ENCODE measurements around the gene KCNJ2. TPM values are rescaled to one million over a fixed set of nuclear protein-coding genes. Genes with fewer than 3 reads are reported as not detected.

The KCNJ2 gene
- total RNA-seq, 1 experiment from 2014 or later = 0.36 TPM

GRCh38 chr17:70195091-70195490, 25.8 kb downstream of the KCNJ2 start:
- Histone ChIP-seq H3K4me2 (ENCODE audit: low read length) (no peak overlapping the region), H3K27me3 (ENCODE audit: low read length) (no peaks in the 10 kb centered on the region), H3K27ac (ENCODE audit: low read length) (no peak overlapping the region), H3K36me3 (ENCODE audit: low read depth, low read length) (no peaks in the 10 kb centered on the region), H3F3A (ENCODE audit: low read length, unreplicated experiment) (no peaks in the 10 kb centered on the region), H3K9me2 (replicated peaks; ENCODE audit: low read length) (no peaks in the 10 kb centered on the region), H3K9ac (ENCODE audit: low read length) (no peak overlapping the region), H3K4me3 (ENCODE audit: low read length) (no peak overlapping the region), H3K9me3 (ENCODE audit: low read length) (no peaks in the 10 kb centered on the region), H4K20me1 (ENCODE audit: low read length) (no peaks in the 10 kb centered on the region), H3K79me2 (ENCODE audit: low read length) (no peaks in the 10 kb centered on the region), H3K4me1 (ENCODE audit: insufficient read depth, low read length) (no peaks in the 10 kb centered on the region), H2AFZ (ENCODE audit: low read length) (no peak overlapping the region)
- no TSS peak for BruUV-seq (replicated peaks)
- TF ChIP-seq CTCF (conservative IDR thresholded peaks at IDR 0.05; ENCODE audit: low read depth, low read length) (no peak), EZH2 (IDR thresholded peaks at IDR 0.05; ENCODE audit: low read length, unreplicated experiment) (no peak), EZH2phosphoT487 (IDR thresholded peaks at IDR 0.05; ENCODE audit: borderline replicate concordance, low read length) (no peak)
- ChIA-PET CTCF (no interaction called here), POLR2A (ENCODE audit: unreplicated experiment) (interaction anchor here (0.6 kb wide), 1 partner anchor 9 kb away, joined by 3 read pairs; no protein-coding TSS in a partner anchor)
- ATAC-seq (no peak), DNase-seq (no peak)
- intact Hi-C loops (cut with micrococcal nuclease) = no loop called here

GRCh38 chr17:70201872-70202419, 32.6 kb downstream of the KCNJ2 start:
- intact Hi-C loops (cut with micrococcal nuclease) = no loop called here
- Histone ChIP-seq H3K27ac (ENCODE audit: low read length) (no peak overlapping the region), H3K27me3 (ENCODE audit: low read length) (peaks cover 12% of the 10 kb centered on the region; the same call in 1 of the 2 replicates), H3K9ac (ENCODE audit: low read length) (no peak overlapping the region), H3K4me3 (ENCODE audit: low read length) (no peak overlapping the region), H3K4me2 (ENCODE audit: low read length) (no peak overlapping the region), H3K79me2 (ENCODE audit: low read length) (no peaks in the 10 kb centered on the region), H3K36me3 (ENCODE audit: low read depth, low read length) (no peaks in the 10 kb centered on the region), H3F3A (ENCODE audit: low read length, unreplicated experiment) (no peaks in the 10 kb centered on the region), H4K20me1 (ENCODE audit: low read length) (no peaks in the 10 kb centered on the region), H3K4me1 (ENCODE audit: insufficient read depth, low read length) (no peaks in the 10 kb centered on the region), H3K9me2 (replicated peaks; ENCODE audit: low read length) (no peaks in the 10 kb centered on the region), H2AFZ (ENCODE audit: low read length) (no peak overlapping the region), H3K9me3 (ENCODE audit: low read length) (no peaks in the 10 kb centered on the region)
- BruUV-seq (replicated peaks) = no TSS peak
- TF ChIP-seq CTCF (conservative IDR thresholded peaks at IDR 0.05; ENCODE audit: low read depth, low read length) (no peak), EZH2 (IDR thresholded peaks at IDR 0.05; ENCODE audit: low read length, unreplicated experiment) (no peak), EZH2phosphoT487 (IDR thresholded peaks at IDR 0.05; ENCODE audit: borderline replicate concordance, low read length) (no peak)
- no peak for ATAC-seq
- DNase-seq = no peak
- ChIA-PET POLR2A (ENCODE audit: unreplicated experiment) (no interaction called here), CTCF (no interaction called here)

GRCh38 chr17:70202840-70203239, 33.5 kb downstream of the KCNJ2 start:
- Histone ChIP-seq H3K9me3 (ENCODE audit: low read length) (no peaks in the 10 kb centered on the region), H3K27me3 (ENCODE audit: low read length) (peaks cover 12% of the 10 kb centered on the region; the same call in 1 of the 2 replicates), H2AFZ (ENCODE audit: low read length) (no peak overlapping the region), H3K4me2 (ENCODE audit: low read length) (no peak overlapping the region), H3F3A (ENCODE audit: low read length, unreplicated experiment) (no peaks in the 10 kb centered on the region), H3K4me1 (ENCODE audit: insufficient read depth, low read length) (no peaks in the 10 kb centered on the region), H3K4me3 (ENCODE audit: low read length) (no peak overlapping the region), H3K79me2 (ENCODE audit: low read length) (no peaks in the 10 kb centered on the region), H3K36me3 (ENCODE audit: low read depth, low read length) (no peaks in the 10 kb centered on the region), H3K27ac (ENCODE audit: low read length) (no peak overlapping the region), H3K9ac (ENCODE audit: low read length) (no peak overlapping the region), H3K9me2 (replicated peaks; ENCODE audit: low read length) (no peaks in the 10 kb centered on the region), H4K20me1 (ENCODE audit: low read length) (no peaks in the 10 kb centered on the region)
- DNase-seq (no peak), ATAC-seq (no peak)
- no peak for TF ChIP-seq EZH2phosphoT487 (IDR thresholded peaks at IDR 0.05; ENCODE audit: borderline replicate concordance, low read length)
- TF ChIP-seq CTCF (conservative IDR thresholded peaks at IDR 0.05; ENCODE audit: low read depth, low read length) = no peak
- TF ChIP-seq EZH2 (IDR thresholded peaks at IDR 0.05; ENCODE audit: low read length, unreplicated experiment) = no peak
- no TSS peak for BruUV-seq (replicated peaks)
- intact Hi-C loops (cut with micrococcal nuclease) = no loop called here
- ChIA-PET CTCF (no interaction called here), POLR2A (ENCODE audit: unreplicated experiment) (no interaction called here)

Data from PC-3 (cell line).